ENCODE data around the gene C4orf33.

Gene C4orf33

DNA sequence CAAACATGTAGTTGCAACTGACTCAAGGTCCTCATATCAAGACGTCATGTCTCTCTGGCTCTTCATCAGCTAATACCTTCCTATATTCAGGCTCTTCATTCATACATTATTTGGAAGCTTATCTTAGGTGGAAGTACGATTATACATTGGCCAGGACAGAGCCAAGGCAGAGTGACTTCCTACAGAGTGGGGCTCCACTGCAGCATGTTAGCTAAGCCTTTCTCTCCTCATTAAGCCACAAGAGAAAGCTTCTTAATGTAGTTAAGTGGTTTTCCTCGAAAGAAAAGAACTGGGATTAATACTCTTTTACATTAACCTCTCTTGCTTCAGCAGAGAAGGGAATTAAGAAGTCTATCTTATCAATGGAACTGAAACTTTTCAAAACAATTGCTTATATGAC is 15.0 kb downstream of the C4orf33 start:
- Histone ChIP-seq H4K20me1 (ENCODE audit: insufficient read depth, low read length) (no peaks in the 10 kb centered on the region), H3K4me3 (ENCODE audit: low read length) (no peak overlapping the region), H3K9ac (ENCODE audit: low read length) (no peak overlapping the region), H3K27ac (ENCODE audit: low read length) (no peak overlapping the region), H2AFZ (ENCODE audit: low read depth, low read length) (no peak overlapping the region), H3K4me2 (ENCODE audit: low read length) (no peak overlapping the region), H3K27me3 (ENCODE audit: low read depth, low read length) (no peaks in the 10 kb centered on the region), H3K79me2 (ENCODE audit: low read length) (no peaks in the 10 kb centered on the region), H3K36me3 (replicated peaks; ENCODE audit: low read depth, low read length) (no peaks in the 10 kb centered on the region), H3K4me1 (ENCODE audit: low read length) (no peaks in the 10 kb centered on the region), H3K9me3 (ENCODE audit: insufficient read depth, low read length) (no peaks in the 10 kb centered on the region)
- TF ChIP-seq, protein P1, sequence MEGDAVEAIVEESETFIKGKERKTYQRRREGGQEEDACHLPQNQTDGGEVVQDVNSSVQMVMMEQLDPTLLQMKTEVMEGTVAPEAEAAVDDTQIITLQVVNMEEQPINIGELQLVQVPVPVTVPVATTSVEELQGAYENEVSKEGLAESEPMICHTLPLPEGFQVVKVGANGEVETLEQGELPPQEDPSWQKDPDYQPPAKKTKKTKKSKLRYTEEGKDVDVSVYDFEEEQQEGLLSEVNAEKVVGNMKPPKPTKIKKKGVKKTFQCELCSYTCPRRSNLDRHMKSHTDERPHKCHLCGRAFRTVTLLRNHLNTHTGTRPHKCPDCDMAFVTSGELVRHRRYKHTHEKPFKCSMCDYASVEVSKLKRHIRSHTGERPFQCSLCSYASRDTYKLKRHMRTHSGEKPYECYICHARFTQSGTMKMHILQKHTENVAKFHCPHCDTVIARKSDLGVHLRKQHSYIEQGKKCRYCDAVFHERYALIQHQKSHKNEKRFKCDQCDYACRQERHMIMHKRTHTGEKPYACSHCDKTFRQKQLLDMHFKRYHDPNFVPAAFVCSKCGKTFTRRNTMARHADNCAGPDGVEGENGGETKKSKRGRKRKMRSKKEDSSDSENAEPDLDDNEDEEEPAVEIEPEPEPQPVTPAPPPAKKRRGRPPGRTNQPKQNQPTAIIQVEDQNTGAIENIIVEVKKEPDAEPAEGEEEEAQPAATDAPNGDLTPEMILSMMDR (IDR thresholded peaks at IDR 0.05; ENCODE audit: low read depth, low read length) = no peak
- no peak for TF ChIP-seq EZH2phosphoT487 (IDR thresholded peaks at IDR 0.05; ENCODE audit: low read depth)

DNA sequence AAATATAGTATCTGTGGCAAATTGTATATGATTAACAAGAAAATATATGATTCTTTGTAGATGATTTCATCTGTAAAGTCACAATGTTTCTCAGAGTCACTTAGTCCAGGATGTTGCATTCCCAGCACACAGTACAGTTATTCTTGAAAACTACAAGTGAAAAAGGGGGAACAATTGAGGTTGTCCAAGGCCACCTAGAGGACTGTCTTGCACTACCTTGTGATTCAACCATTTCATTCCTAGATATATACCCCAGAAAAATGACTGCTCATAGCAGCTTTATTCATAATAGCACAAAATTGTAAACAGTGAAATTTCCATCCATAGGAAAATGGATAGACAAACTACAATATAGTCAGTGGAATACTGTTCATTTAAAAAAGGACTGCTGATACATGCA is 16.0 kb downstream of the C4orf33 start:
- no peak overlapping the region for H2AFZ ChIP-seq (ENCODE audit: low read depth, low read length)
- H3K4me3 ChIP-seq (ENCODE audit: low read length) = no peak overlapping the region
- no peak overlapping the region for H3K9ac ChIP-seq (ENCODE audit: low read length)
- no peak overlapping the region for H3K27ac ChIP-seq (ENCODE audit: low read length)
- no peaks in the 10 kb centered on the region for H3K4me1 ChIP-seq (ENCODE audit: low read length)
- no peak overlapping the region for H3K4me2 ChIP-seq (ENCODE audit: low read length)
- TF ChIP-seq, protein P1 (IDR thresholded peaks at IDR 0.05; ENCODE audit: low read depth, low read length) = no peak
- no peak for TF ChIP-seq EZH2phosphoT487 (IDR thresholded peaks at IDR 0.05; ENCODE audit: low read depth)
- no peaks in the 10 kb centered on the region for H3K36me3 ChIP-seq (replicated peaks; ENCODE audit: low read depth, low read length)
- no peaks in the 10 kb centered on the region for H4K20me1 ChIP-seq (ENCODE audit: insufficient read depth, low read length)
- no peaks in the 10 kb centered on the region for H3K9me3 ChIP-seq (ENCODE audit: insufficient read depth, low read length)
- no peaks in the 10 kb centered on the region for H3K27me3 ChIP-seq (ENCODE audit: low read depth, low read length)
- H3K79me2 ChIP-seq (ENCODE audit: low read length) = no peaks in the 10 kb centered on the region

DNA sequence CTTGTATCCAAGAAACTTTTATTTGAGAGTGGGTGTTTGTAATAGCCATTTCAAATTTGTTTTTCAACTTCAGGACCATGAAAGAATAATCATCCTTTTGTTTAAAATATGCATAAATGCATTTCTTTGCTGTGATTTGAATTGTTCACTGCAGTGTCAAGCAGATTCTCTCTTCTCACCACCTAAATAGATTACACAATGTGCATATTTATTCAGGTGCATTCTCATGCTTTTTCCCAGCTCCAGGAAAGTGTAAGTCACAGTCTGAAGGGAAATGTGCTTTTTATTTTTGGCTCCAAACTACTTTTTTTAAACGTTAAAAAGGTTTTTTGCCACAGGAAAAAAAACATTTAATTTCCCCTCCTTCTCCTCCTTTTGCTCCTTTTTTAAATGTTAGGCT is 17.5 kb downstream of the C4orf33 start:
- Histone ChIP-seq H3K4me2 (ENCODE audit: low read length) (no peak overlapping the region), H3K36me3 (replicated peaks; ENCODE audit: low read depth, low read length) (no peaks in the 10 kb centered on the region)

DNA sequence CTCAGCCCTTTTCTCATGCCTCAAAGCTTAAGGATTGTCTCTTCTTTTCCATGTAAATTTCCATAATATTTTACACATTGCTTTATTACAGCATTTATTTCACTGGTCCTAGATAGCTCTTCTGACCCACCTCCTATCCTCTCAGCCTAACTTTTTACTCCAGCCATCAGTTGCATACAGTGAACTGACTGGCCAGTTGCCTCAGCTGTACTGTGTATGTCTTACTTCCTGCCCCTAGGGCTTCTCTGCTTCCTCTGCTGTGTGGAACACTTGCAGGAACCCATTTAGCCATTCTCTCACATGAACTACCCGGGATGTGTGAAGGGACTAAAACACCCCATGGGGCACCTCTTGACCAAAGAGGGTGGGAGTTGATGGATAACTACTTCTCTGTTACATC is 18.0 kb downstream of the C4orf33 start:
- Histone ChIP-seq H3K9ac (ENCODE audit: low read length) (no peak overlapping the region), H3K27ac (ENCODE audit: low read length) (no peak overlapping the region), H3K79me2 (ENCODE audit: low read length) (no peaks in the 10 kb centered on the region), H3K4me3 (ENCODE audit: low read length) (no peak overlapping the region), H3K9me3 (ENCODE audit: insufficient read depth, low read length) (no peaks in the 10 kb centered on the region), H3K36me3 (replicated peaks; ENCODE audit: low read depth, low read length) (no peaks in the 10 kb centered on the region), H3K4me2 (ENCODE audit: low read length) (no peak overlapping the region), H3K4me1 (ENCODE audit: low read length) (no peaks in the 10 kb centered on the region), H3K27me3 (ENCODE audit: low read depth, low read length) (no peaks in the 10 kb centered on the region), H2AFZ (ENCODE audit: low read depth, low read length) (no peak overlapping the region), H4K20me1 (ENCODE audit: insufficient read depth, low read length) (no peaks in the 10 kb centered on the region)
- TF ChIP-seq EZH2phosphoT487 (IDR thresholded peaks at IDR 0.05; ENCODE audit: low read depth) = no peak
- TF ChIP-seq, protein P1 (IDR thresholded peaks at IDR 0.05; ENCODE audit: low read depth, low read length) = no peak

More for the DNA sequence above, 17.5 kb downstream of the C4orf33 start:
- Histone ChIP-seq H4K20me1 (ENCODE audit: insufficient read depth, low read length) (no peaks in the 10 kb centered on the region), H3K27ac (ENCODE audit: low read length) (no peak overlapping the region), H3K27me3 (ENCODE audit: low read depth, low read length) (no peaks in the 10 kb centered on the region), H3K9ac (ENCODE audit: low read length) (no peak overlapping the region), H3K4me1 (ENCODE audit: low read length) (no peaks in the 10 kb centered on the region), H3K79me2 (ENCODE audit: low read length) (no peaks in the 10 kb centered on the region), H3K4me3 (ENCODE audit: low read length) (no peak overlapping the region), H2AFZ (ENCODE audit: low read depth, low read length) (no peak overlapping the region), H3K9me3 (ENCODE audit: insufficient read depth, low read length) (no peaks in the 10 kb centered on the region)
- no peak for TF ChIP-seq EZH2phosphoT487 (IDR thresholded peaks at IDR 0.05; ENCODE audit: low read depth)
- TF ChIP-seq, protein P1 (IDR thresholded peaks at IDR 0.05; ENCODE audit: low read depth, low read length) = no peak
